Limb (tissue), 2 donors: ENCODE results near the gene DUSP6.
A peak's percentile ranks its signal among the peaks of the same experiment; 100 is the strongest.

Experiments
- DNase-seq, 2 donors: peaks; one replicate each; pipeline ENCODE4 v3.0.0-alpha.2; 2016; ENCODE audit errors: extremely low spot score in 2 of 2

DUSP6 gene

GRCh38 chr12:89328151-89329030 lies 23.9 kb downstream of the DUSP6 start:
- no peak for DNase-seq

- DNase-seq: no peak
Measured at GRCh38 chr12:89327486-89328094, 24.7 kb downstream of the DUSP6 start.

- DNase-seq: peak in 1 of 2 donors; percentile 36
Measured at GRCh38 chr12:89326239-89327040, 25.9 kb downstream of the DUSP6 start.

GRCh38 chr12:89325495-89325894 lies 26.8 kb downstream of the DUSP6 start:
- no peak for DNase-seq

- DNase-seq: no peak
Measured at GRCh38 chr12:89324437-89324836, 27.9 kb downstream of the DUSP6 start.

GRCh38 chr12:89323568-89324218 lies 28.6 kb downstream of the DUSP6 start:
- no peak for DNase-seq

- DNase-seq: no peak
Measured at GRCh38 chr12:89320735-89321134, 31.6 kb downstream of the DUSP6 start.

GRCh38 chr12:89319606-89320005 lies 32.7 kb downstream of the DUSP6 start:
- no peak for DNase-seq

GRCh38 chr12:89319122-89319521 lies 33.2 kb downstream of the DUSP6 start:
- DNase-seq: no peak

- DNase-seq: no peak
Measured at GRCh38 chr12:89316705-89317139, 35.6 kb downstream of the DUSP6 start.

- DNase-seq: no peak
Measured at GRCh38 chr12:89314060-89314761, 38.1 kb downstream of the DUSP6 start.

- no peak for DNase-seq
Measured at GRCh38 chr12:89311703-89312293, 40.5 kb downstream of the DUSP6 start.

- no peak for DNase-seq
Measured at GRCh38 chr12:89309815-89310214, 42.5 kb downstream of the DUSP6 start.

- DNase-seq: no peak
Measured at GRCh38 chr12:89309440-89309802, 42.9 kb downstream of the DUSP6 start.

- no peak for DNase-seq
Measured at GRCh38 chr12:89307474-89308253, 44.6 kb downstream of the DUSP6 start.

- DNase-seq: no peak
Measured at GRCh38 chr12:89306827-89307473, 45.4 kb downstream of the DUSP6 start.

- no peak for DNase-seq
Measured at GRCh38 chr12:89305373-89305772, 46.9 kb downstream of the DUSP6 start.

- no peak for DNase-seq
Measured at GRCh38 chr12:89299931-89300330, 52.4 kb downstream of the DUSP6 start.

GRCh38 chr12:89299417-89299816 lies 52.9 kb downstream of the DUSP6 start:
- no peak for DNase-seq
